ENCODE results near the gene LDLRAD2.
"Not testable (repeated sequence)": the region's sequence is repeated elsewhere in the genome, so short reads cannot be mapped to it uniquely, and the experiment has no call there.

The LDLRAD2 gene

DNA sequence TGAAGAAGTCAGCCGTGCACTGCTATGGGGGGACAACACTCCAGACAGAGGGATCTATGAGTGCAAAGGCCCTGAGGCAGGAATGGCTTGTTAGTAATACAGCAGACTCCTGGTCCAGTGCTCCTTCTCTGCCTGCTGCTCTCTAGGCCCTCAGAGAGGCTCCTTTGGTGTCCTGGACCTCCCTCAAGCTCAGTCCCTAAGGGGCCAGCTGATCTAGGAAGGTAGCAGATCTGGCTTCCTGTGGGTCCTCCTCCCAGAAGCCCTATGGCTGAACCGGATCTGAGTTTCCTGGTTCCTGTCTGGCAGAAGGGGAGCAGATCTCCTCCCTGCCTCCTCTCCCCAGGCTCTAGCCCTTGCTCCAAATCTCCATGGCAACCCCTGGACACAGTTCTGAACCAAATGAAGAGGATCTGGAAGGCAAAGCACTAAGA is at the start of gene LDLRAD2:
TSS of gene LDLRAD2 (plus strand) at position 391 of the 431 bp plus-strand sequence. CDS start 187 bp downstream, outside the sequence.
- DNase-seq (ENCODE audit: low read depth): no peak

DNA sequence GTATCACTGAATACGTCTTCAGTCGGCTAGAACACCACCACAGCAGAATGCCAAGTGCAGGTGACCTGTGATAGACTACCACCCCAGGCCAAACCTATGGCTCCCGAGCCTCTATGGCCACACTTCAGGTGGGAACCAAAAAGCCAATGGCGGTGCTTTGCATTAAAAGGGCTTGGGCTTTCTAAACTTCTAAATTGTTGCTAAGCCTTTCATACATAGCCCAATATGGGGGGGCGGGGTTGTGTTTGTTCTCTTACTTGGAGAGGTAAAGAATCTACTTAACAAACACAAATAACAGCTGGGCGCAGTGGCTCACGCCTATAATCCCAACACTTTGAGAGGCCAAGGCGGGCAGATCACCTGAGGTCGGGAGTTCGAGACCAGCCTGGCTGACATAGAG is 48.8 kb upstream of the LDLRAD2 start:
- DNase-seq (ENCODE audit: low read depth): no peak

DNA sequence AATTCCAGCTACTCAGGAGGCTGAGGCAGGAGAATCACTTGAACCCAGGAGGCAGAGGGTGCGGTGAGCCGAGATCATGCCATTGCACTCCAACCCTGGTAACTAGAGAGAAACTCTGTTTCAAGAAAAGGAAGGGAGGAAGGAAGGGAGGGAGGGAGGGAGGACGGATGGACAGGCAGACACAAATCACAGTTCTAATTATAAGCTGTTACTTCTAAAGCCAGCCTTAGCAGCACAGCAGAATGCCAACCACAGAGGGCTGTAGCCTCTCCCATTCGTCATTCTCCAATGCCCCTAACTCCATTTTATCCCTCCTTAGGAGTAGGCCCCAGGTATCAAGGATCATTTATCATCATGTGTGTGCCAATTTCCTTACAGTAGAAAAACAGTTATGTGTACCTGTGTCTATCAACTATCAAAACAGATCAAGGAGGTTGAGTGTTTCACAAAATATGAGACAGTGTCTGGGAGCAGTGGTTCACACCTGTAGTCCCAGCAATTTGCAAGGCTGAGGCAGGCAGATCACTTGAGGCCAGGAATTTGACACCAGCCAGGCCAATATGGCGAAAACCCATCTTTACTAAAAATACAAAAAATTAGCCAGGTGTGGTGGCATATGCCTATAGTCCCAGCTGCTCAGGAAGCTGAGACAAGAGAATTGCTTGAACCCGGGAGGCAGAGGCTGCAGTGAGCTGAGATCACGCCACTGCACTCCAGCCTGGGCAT is 48.2 kb upstream of the LDLRAD2 start:
- no peak for DNase-seq (ENCODE audit: low read depth)

- no peak for DNase-seq (ENCODE audit: low read depth)
These were observed 47.2 kb upstream of the LDLRAD2 start for GRCh38 chr1:21764615-21765423.

GRCh38 chr1:21766210-21766609 is 45.9 kb upstream of the LDLRAD2 start:
- no peak for DNase-seq (ENCODE audit: low read depth)

DNA sequence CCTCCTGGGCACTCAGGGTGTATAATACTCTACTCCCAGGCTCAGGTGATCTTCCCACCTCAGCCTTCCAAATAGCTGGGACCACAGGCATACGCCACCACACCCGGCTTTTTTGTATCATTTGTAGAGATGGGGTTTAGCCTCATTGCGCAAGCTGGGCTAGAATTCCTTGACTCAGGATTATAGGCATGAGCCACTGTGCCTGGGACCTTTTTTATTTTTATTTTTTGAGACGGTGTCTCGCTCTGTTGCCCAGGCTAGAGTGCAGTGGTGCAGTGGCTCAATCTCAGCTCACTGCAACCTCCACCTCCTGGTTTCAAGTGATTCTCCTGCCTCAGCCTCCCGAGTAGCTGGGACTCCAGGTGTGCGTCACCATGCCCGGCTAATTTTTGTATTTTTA is 45.0 kb upstream of the LDLRAD2 start:
- DNase-seq (ENCODE audit: low read depth): not testable (repeated sequence)

DNA sequence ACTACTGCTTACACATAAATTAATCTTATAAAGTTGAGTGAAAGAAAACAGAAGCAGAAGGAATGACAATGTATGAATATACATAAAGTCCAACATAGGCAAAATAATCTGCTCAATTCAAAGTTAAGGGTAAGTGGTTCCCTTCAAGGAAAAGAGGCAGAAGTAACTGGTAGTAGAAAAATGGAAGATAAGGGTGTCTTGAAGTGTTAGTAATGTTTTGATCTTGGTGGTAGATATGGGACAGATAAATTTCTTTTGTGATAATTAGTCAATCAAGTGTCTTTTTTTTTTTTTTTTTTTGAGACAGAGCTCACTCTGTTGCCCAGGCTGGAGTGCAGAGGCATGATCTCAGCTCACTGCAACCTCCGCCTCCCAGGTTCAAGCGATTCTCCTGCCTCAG is 41.9 kb upstream of the LDLRAD2 start:
- no peak for DNase-seq (ENCODE audit: low read depth)

- not testable (repeated sequence) for DNase-seq (ENCODE audit: low read depth)
These were observed 41.5 kb upstream of the LDLRAD2 start for GRCh38 chr1:21770602-21771001.

DNA sequence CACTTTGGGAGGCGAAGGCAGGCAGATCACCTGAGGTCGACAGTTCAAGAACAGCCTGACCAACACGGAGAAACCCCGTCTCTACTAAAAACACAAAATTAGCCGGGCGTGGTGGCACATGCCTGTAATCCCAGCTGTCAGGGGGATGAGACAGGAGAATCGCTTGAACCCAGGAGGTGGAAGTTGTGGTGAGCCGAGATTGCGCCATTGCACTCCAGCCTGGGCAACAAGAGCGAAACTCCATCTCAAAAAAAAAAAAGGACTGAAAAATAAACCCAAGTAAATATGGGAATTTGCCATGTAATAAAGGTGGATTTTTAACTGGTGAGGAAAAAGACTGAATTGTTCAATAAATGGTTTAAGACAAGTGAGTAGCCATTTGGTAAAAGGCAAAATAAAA is 40.4 kb upstream of the LDLRAD2 start:
- not testable (repeated sequence) for DNase-seq (ENCODE audit: low read depth)

DNA sequence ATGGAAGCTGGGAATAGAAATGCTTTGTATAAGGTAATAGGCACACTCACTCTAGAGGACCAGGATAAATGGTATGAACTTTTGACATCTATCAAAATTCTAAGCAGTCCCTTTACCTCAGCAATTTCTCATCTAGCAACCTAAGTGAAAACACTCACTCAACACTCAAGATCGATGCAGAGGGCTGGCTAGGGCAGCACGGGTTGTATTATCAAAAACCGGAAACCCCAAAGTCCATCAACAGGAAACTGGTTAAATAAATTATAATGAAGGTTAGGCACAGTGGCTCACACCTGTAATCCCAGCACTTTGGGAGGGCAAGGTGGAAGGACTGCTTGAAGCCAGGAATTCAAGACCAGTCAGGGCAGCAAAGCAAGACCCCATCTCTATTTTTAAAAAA is 38.5 kb upstream of the LDLRAD2 start:
- DNase-seq (ENCODE audit: low read depth): no peak

DNA sequence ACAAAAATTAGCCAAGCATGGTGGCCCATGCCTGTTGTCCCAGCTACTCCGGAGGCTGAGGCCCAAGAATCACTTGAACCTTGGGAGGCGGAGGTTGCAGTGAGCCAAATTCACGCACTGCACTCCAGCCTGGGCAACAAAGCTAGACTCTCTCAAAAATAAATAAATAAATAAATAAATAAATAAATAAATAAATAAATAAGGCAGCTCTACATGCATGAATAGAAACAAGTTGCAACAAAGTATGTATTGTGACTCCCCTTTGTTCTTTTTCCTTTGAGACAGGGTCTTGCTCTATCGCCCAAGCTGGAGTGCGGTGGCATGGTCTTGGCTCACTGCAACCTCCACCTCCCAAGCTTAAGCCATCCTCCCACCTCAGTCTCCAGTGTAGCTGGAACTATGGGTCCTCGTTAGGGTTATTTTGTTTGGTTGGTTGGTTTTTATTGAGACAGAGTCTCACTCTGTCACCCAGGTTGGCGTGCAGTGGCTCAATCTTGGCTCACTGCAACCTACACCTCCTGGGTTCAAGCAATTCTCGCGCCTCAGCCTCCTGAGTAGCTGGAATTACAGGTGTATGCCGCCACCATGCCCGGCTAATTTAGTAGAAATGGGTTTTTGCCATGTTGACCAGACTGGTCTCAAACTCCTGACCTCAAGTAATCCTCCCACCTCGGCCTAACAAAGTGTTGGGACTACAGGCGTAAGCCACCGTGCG is 37.1 kb upstream of the LDLRAD2 start:
- no peak for DNase-seq (ENCODE audit: low read depth)

GRCh38 chr1:21775550-21775914 is 36.5 kb upstream of the LDLRAD2 start:
- DNase-seq (ENCODE audit: low read depth): no peak

DNA sequence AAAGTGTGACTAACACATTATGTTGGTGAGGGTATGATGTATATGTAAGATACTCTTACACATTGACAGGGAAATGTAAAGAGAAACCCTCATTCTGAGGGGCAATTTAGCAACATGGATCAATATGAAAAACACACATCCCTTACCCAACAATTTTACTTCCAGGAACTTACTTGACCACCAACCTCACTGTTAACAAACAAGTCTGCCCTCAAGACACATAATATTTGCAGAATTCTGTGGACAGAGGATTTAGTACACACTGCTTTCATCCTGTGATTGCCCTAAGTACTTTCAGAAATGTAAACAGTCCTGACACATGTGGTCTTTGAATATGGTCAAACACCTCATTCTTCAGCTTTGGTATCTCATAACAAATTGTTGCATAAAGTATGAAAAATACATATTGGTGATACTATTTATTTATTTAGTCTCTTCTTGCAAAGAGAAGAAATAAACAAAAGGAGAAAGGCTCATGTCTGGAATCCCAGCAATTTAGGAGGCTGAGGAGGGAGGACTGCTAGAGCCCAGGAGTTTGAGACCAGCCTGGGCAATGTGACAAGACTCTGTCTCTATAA is 36.0 kb upstream of the LDLRAD2 start:
- DNase-seq (ENCODE audit: low read depth): no peak

DNA sequence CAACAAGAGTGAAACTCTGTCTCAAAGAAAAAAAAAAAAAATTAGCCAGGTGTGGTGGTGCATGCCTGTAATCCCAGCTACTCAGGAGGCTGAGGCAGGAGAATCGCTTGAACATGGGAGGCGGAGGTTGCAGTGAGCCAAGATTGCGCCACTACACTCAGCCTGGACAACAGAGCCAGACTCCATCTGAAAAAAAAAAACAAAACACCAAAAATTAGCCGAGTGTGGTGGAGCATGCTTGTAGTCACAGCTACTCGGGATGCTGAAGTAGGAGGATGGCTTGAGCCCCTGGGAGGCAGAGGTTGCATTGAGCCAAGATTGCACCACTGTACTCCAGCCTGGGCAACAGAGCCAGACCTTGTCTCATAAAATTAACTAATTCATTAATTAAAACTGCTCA is 35.1 kb upstream of the LDLRAD2 start:
- DNase-seq (ENCODE audit: low read depth): not testable (repeated sequence)

DNA sequence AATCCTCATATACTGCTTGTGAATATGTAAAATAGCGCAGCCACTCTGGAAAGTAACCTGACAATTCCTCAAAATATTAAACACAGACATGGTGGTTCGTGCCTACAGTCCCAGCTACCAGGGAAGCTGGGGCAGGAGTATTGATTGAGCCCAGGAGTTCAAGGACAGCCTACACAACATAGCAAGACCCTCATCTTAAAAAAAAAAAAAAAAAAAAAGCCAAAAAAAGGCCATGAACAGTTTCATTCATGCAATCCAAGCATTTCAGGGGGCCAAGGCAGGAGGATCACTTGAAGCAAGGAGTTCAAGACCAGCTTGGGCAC is 33.7 kb upstream of the LDLRAD2 start:
- no peak for DNase-seq (ENCODE audit: low read depth)

DNA sequence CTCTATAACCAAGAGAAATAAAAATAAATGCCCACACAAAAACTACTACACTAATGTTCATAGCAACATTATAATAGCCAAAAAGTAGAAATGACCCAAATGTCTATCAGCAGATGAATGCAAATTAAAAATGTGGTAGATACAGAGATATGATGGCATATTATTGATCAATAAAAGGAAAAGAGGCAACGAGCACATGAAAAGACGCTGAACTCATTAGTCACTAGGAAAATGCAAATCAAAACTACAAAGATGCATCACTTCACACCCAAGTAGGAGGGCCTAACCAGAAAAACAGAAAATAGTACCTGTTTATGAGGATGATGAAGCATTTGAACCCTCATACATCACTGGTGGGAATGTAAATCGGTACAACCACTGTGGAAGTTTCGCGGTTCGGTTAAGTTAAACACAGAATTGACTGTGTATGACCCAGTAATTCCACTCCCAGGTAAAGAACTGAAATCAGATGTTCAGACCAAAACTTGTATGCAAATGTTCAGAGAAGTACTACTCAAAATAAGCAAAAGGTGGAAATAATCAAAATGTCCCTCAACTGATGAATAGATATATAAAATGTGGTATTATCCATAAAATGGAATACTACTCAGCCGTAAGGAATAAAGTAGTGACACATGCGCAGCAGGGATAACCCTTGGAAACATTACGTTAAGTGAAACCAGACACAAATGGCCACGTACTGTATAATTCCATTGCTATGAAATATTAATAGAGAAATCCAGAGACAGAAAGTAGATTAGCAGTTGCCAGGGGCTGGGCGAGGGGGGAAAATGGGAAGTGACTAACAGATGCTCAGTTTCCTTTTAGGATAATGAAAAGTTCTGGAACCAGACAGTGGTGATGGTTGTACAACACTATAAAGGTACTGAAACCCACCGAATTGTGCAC is 32.2 kb upstream of the LDLRAD2 start:
- no peak for DNase-seq (ENCODE audit: low read depth)

- DNase-seq (ENCODE audit: low read depth): no peak
These were observed 30.2 kb upstream of the LDLRAD2 start for GRCh38 chr1:21781815-21782348.

DNA sequence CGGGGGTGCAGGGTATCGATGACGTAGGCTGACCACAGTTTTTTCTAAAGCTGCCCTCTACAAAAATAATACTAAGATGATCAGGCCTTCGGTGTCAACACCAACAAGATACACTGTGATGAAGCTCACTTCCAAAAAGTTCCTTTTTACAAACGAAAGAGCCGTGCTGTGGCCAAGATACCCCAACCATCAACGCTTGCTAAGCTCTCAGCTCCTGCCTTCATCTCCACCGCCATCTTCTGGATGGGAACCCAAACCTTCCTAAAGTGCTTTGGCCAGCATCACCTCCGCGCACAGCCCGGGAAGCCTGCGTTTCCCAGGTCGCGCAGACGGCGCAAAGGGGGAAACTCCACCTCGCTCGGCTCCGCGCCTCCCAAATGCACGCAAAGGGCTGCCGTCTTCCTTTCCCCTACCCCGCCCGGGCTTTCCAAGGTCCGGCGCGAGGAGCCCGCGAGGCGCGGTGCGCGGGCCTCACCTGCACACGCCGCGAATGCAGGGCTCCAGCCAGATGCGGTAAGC is 29.7 kb upstream of the LDLRAD2 start:
- DNase-seq (ENCODE audit: low read depth): no peak

GRCh38 chr1:21782868-21783678 is 29.0 kb upstream of the LDLRAD2 start, which contains the start of gene USP48:
Gene USP48, minus strand, starts transcription at chr1:21783149. Its CDS starts 192 bp downstream, at chr1:21782957.
- DNase-seq (ENCODE audit: low read depth): peak; percentile 94

Measured in stimulated activated CD8-positive, alpha-beta memory T cell treated with anti-CD3 and anti-CD28 coated beads, Interleukin-15, amount 100 ng/mL, for 24 hours (primary cell).